Activated B cell treated with CpG ODN at 0.5 μM for 24 hours (primary cell): ENCODE results near the gene HTR7. TPM values are rescaled to one million over a fixed set of nuclear protein-coding genes. Genes with fewer than 3 reads are reported as not detected.
"Not testable (repeated sequence)": the region's sequence is repeated elsewhere in the genome, so short reads cannot be mapped to it uniquely, and the experiment has no call there.

Experiments
- ATAC-seq: fragments of 200-7000 bp; cut with Tn5 transposase; one replicate; pipeline ENCODE4 v1.10.0; 2021; ENCODE audit warnings: low read depth, mild to moderate bottlenecking, moderate library complexity
- CTCF ChIA-PET: fragments of 350-600 bp; sonication (Branson Sonifier 250); formaldehyde crosslinking; loops from one replicate; lab custom pipeline; 2021; ENCODE audit warnings: antibody characterized with exemption; lab: Charles Lee
- POLR2A ChIA-PET: fragments of 350-600 bp; sonication (Branson Sonifier 250); formaldehyde crosslinking; loops from one replicate; lab custom pipeline; 2021; ENCODE audit warnings: antibody characterized with exemption; lab: Charles Lee
- DNase-seq: peaks from one replicate; pipeline ENCODE4 v3.0.0; 2022
- H3K27ac Mint-ChIP-seq: one replicate; pipeline ENCODE4 v1.8.0; 2020; ENCODE audit warnings: mixed read lengths
- H3K27me3 Mint-ChIP-seq: one replicate; pipeline ENCODE4 v1.8.0; 2021; ENCODE audit warnings: mixed read lengths
- H3K36me3 Mint-ChIP-seq: one replicate; pipeline ENCODE4 v1.8.0; 2021; ENCODE audit warnings: low read depth, mixed read lengths
- H3K4me1 Mint-ChIP-seq: one replicate; pipeline ENCODE4 v1.8.0; 2021; ENCODE audit warnings: mixed read lengths
- H3K4me3 Mint-ChIP-seq: one replicate; pipeline ENCODE4 v1.8.0; 2020; ENCODE audit warnings: mild to moderate bottlenecking, mixed read lengths
- H3K9me3 Mint-ChIP-seq: one replicate; pipeline ENCODE4 v1.8.0; 2020; ENCODE audit warnings: mixed read lengths
- CTCF ChIP-seq: fragments of 200-600 bp; IDR thresholded peaks from one replicate; pipeline ENCODE4 v1.8.0; 2022; ENCODE audit warnings: antibody characterized with exemption, mild to moderate bottlenecking
- intact Hi-C: fragments of 100-400 bp; cut with micrococcal nuclease; formaldehyde crosslinking; loops from one replicate; pipeline ENCODE4 v1.15.1; 2024
- total RNA-seq: library from RNA; stranded (reverse); gene quantifications from 2 replicates; pipeline ENCODE4 v1.2.3, GENCODE V29; 2022

Gene HTR7
- total RNA-seq, 1 donor from 2014 or later = not detected

DNA sequence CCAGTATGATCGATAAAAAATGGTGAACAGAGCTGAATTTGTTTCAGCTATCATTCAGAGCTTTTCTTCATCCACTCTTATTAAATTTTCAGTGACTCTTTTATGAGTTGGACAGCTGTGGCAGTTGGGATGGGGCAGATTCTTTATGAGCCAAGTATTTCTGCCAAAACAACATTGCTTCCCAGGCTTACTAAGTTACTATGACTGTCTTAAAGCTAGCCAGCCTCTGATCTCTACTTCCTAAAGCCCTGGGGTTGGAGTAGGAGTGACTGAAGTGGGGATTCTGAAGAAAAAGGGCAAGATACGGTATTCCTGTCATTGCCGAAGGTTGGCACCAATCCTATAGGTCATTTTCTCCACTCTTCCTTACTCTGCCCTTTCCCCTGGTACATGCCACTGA lies 26.6 kb upstream of the HTR7 start:
- H3K27me3 Mint-ChIP-seq = no peaks in the 10 kb centered on the region
- intact Hi-C loops = loop anchor here (5.0 kb wide), 1 partner anchor 668 kb away; no protein-coding TSS in a partner anchor
- H3K36me3 Mint-ChIP-seq = peaks cover 74% of the 10 kb centered on the region
- DNase-seq (no peak), ATAC-seq (no peak)
- no peak overlapping the region for H3K27ac Mint-ChIP-seq
- ChIA-PET CTCF (interaction anchor here (1.9 kb wide), 1 partner anchor 366 kb away, joined by 5 read pairs; no protein-coding TSS in a partner anchor), POLR2A (no interaction called here)
- H3K9me3 Mint-ChIP-seq = no peaks in the 10 kb centered on the region
- H3K4me1 Mint-ChIP-seq = no peaks in the 10 kb centered on the region
- TF ChIP-seq CTCF = no peak
- no peak overlapping the region for H3K4me3 Mint-ChIP-seq

GRCh38 chr10:90880059-90880719 lies 22.4 kb upstream of the HTR7 start:
- ChIA-PET POLR2A (interaction anchor here (0.6 to 0.7 kb wide), 3 partner anchors 13 to 1907 kb away, joined by 3 to 4 read pairs (median 4); no protein-coding TSS in a partner anchor), CTCF (interaction anchor here (0.7 to 2.5 kb wide), 14 partner anchors 8 to 755 kb away, joined by 3 to 16 read pairs (median 4); partner anchors contain the start of gene RPP30)
- not testable (repeated sequence) for H3K27ac Mint-ChIP-seq, ATAC-seq, H3K27me3 Mint-ChIP-seq, DNase-seq, H3K4me3 Mint-ChIP-seq, H3K9me3 Mint-ChIP-seq, H3K4me1 Mint-ChIP-seq
- TF ChIP-seq CTCF = peak; percentile 90
- intact Hi-C loops = loop anchor here (1.0 to 5.0 kb wide), 5 partner anchors 371 to 814 kb away; no protein-coding TSS in a partner anchor
- peaks cover 71% of the 10 kb centered on the region for H3K36me3 Mint-ChIP-seq

DNA sequence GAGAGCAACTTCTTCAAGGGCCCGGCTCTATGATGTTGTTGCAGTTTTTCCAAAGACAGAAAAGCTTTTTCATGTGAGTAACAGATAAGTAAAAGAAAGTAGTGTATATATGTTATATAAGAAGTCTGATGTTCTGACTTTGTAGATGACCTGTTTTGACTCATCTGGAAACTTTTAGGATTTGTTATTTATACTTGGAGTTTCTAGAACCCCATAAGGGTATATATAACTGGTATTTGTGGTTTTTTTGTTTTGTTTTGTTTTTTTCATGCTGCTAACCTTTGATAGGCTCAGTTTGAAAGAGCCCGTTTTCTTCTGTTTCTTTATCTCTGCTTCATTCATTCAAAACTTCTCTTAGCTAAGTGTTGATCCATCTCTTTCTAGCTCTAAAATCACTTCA lies 21.2 kb upstream of the HTR7 start:
- ATAC-seq (no peak), DNase-seq (no peak)
- peaks cover 2% of the 10 kb centered on the region for H3K4me1 Mint-ChIP-seq
- H3K27me3 Mint-ChIP-seq = no peaks in the 10 kb centered on the region
- TF ChIP-seq CTCF = no peak
- intact Hi-C loops = no loop called here
- ChIA-PET POLR2A (no interaction called here), CTCF (interaction anchor here (0.7 to 2.5 kb wide), 10 partner anchors 11 to 756 kb away, joined by 3 to 16 read pairs (median 6); no protein-coding TSS in a partner anchor)
- no peaks in the 10 kb centered on the region for H3K9me3 Mint-ChIP-seq
- no peak overlapping the region for H3K4me3 Mint-ChIP-seq
- H3K27ac Mint-ChIP-seq = no peak overlapping the region
- H3K36me3 Mint-ChIP-seq = peaks cover 60% of the 10 kb centered on the region

DNA sequence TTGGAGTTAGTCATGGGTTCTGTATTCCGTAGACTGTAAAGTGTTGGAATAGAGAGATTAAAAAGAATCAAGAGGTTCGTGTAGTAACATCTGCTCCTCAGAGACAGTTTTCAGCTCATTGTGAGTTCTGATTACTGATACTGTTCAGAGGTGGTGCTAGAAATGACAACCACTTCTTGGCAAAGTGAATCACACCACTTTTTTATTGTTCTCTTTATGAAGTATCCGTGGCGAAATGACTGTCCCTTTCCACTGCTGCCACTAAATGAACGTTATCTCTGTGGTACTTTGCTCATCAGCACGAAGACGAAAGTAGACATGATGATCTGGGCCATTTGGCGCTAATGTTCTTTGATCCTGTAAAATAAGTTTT lies 14.8 kb upstream of the HTR7 start:
- ChIA-PET POLR2A (interaction anchor here (1.1 kb wide), 1 partner anchor 291 kb away, joined by 3 read pairs; no protein-coding TSS in a partner anchor), CTCF (interaction anchor here (1.1 to 1.8 kb wide), 2 partner anchors 7 to 10 kb away, joined by 4 to 7 read pairs; no protein-coding TSS in a partner anchor)
- ATAC-seq (no peak), DNase-seq (no peak)
- Mint-ChIP-seq H3K4me1 (peaks cover 30% of the 10 kb centered on the region), H3K9me3 (peaks cover 7% of the 10 kb centered on the region), H3K27ac (no peak overlapping the region), H3K36me3 (peaks cover 28% of the 10 kb centered on the region), H3K4me3 (peak overlapping the region; percentile 96), H3K27me3 (peaks cover 9% of the 10 kb centered on the region)
- intact Hi-C loops = loop anchor here (5.0 kb wide), 4 partner anchors 825 to 1450 kb away; partner anchors contain the start of genes BTAF1 and FGFBP3
- TF ChIP-seq CTCF = no peak
